ENCODE data around the gene TCN1. TPM values are rescaled to one million over a fixed set of nuclear protein-coding genes. Genes with fewer than 3 reads are reported as not detected.
"Not testable (repeated sequence)": the region's sequence is repeated elsewhere in the genome, so short reads cannot be mapped to it uniquely, and the experiment has no call there.

Gene TCN1
- total RNA-seq, 1 experiment from 2014 or later, result 1.7 TPM

DNA sequence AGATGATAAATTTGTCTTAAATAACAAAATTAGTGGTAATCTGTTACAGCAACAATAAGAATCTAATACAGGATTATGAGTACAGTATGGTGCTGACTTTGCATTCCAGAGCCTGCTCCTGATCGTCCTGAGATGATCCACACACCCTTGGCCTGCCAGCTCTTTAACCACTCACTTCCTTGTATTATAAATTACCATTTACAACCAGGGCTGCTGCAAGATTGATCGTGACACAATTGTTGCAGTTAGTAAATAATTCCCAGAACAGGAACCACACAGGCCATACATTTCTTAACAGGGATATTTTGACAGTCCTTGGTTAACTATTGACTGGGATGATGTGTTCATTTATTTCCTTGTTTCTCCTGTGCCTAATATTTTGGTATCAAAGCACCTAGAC, 17.2 kb downstream of the TCN1 start:
- no peaks in the 10 kb centered on the region for H3K79me2 ChIP-seq (ENCODE audit: insufficient read depth, low read length)
- ChIA-PET RAD21 (ENCODE audit: low non-redundant PET in 1 of 2, low total read pairs in 2 of 2, uncharacterized antibody in 2 of 2, unreplicated experiment in 2 of 2) (no interaction called here), POLR2A (no interaction called here), CTCF (no interaction called here)
- H3K36me3 ChIP-seq (ENCODE audit: control insufficient read depth in 1 of 2, insufficient read depth in 2 of 2, low read length in 2 of 2), result no peaks in the 10 kb centered on the region
- no peaks in the 10 kb centered on the region for H3K27me3 ChIP-seq (ENCODE audit: insufficient read depth, low read length)
- intact Hi-C loops (cut with micrococcal nuclease), result no loop called here
- ATAC-seq (no peak), DNase-seq (ENCODE audit: low read depth, low spot score) (no peak)
- no peaks in the 10 kb centered on the region for H3K9me3 ChIP-seq (ENCODE audit: control insufficient read depth in 1 of 2, insufficient read depth in 1 of 2, low read depth in 1 of 2, low read length in 2 of 2)
- H3K4me1 ChIP-seq (ENCODE audit: control insufficient read depth in 1 of 2, insufficient read depth in 2 of 2, low read length in 2 of 2), result no peaks in the 10 kb centered on the region; a peak in 1 of 4 replicates
- no peaks in the 10 kb centered on the region for H3K9me2 ChIP-seq (ENCODE audit: insufficient read depth)
- no peaks in the 10 kb centered on the region for H4K20me1 ChIP-seq (ENCODE audit: insufficient read depth)
- H3K9ac ChIP-seq (ENCODE audit: low read length), result no peak overlapping the region
- BruUV-seq (replicated peaks), result no TSS peak
- H3K4me3 ChIP-seq (replicated peaks in 1 of 2; ENCODE audit: low read depth in 1 of 2, low read length in 2 of 2), result no peak overlapping the region
- H3K4me2 ChIP-seq (ENCODE audit: low read length), result no peak overlapping the region
- no peak for TF ChIP-seq TCF7L2 (IDR thresholded peaks at IDR 0.05; ENCODE audit: borderline replicate concordance, extremely low read depth, insufficient read depth, insufficient read length)
- no peak overlapping the region for H2AFZ ChIP-seq (ENCODE audit: low read depth, low read length, poor library complexity, severe bottlenecking)
- no peak overlapping the region for H3K27ac ChIP-seq (ENCODE audit: low read depth, low read length)

DNA sequence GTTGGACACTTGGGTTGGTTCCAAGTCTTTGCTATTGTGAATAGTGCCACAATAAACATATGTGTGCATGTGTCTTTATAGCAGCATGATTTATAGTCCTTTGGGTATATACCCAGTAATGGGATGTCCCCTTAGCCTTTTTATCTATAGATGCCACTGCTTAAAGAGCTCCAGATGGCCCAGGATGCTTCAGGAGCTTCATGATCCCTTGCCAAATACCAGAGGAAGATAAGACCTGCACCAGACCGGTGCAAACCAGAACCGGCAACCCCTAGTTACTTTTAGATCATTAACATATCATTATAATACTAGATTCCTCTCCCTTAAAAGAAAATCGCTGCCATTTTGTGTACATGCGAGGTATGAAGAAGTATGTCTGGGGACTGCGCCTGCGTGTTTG, 17.8 kb downstream of the TCN1 start:
- DNase-seq (ENCODE audit: low read depth, low spot score); H3K27me3 ChIP-seq (ENCODE audit: insufficient read depth, low read length); H4K20me1 ChIP-seq (ENCODE audit: insufficient read depth); ATAC-seq; H3K4me2 ChIP-seq (ENCODE audit: low read length); BruUV-seq (replicated peaks); H3K9ac ChIP-seq (ENCODE audit: low read length); H3K4me1 ChIP-seq (ENCODE audit: control insufficient read depth in 1 of 2, insufficient read depth in 2 of 2, low read length in 2 of 2); H2AFZ ChIP-seq (ENCODE audit: low read depth, low read length, poor library complexity, severe bottlenecking); H3K4me3 ChIP-seq (replicated peaks in 1 of 2; ENCODE audit: low read depth in 1 of 2, low read length in 2 of 2); intact Hi-C loops (cut with micrococcal nuclease); CTCF ChIA-PET; H3K9me3 ChIP-seq (ENCODE audit: control insufficient read depth in 1 of 2, insufficient read depth in 1 of 2, low read depth in 1 of 2, low read length in 2 of 2); RAD21 ChIA-PET (ENCODE audit: low non-redundant PET in 1 of 2, low total read pairs in 2 of 2, uncharacterized antibody in 2 of 2, unreplicated experiment in 2 of 2); POLR2A ChIA-PET; H3K9me2 ChIP-seq (ENCODE audit: insufficient read depth); H3K36me3 ChIP-seq (ENCODE audit: control insufficient read depth in 1 of 2, insufficient read depth in 2 of 2, low read length in 2 of 2); H3K79me2 ChIP-seq (ENCODE audit: insufficient read depth, low read length); H3K27ac ChIP-seq (ENCODE audit: low read depth, low read length): not testable (repeated sequence)

DNA sequence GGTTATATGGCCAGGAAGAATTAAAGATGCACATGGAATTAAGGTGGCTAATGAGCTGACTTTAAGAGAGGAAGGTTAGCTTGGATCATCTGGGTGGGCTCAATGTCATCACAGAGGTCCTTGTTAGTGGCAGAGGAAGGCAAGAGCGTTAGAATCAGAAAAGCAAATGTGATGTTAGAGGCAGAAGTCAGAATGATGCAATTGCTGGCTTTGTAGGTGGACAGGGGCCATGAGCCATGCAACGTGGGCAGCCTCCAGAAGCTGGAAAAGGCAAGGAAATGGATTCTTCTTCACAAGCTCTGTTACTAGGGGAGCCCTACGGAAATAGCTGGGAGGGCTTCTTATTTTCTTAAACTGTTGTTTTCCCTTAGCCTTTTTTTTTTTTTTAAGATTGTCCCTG, 18.7 kb downstream of the TCN1 start:
- intact Hi-C loops (cut with micrococcal nuclease), result no loop called here

More for the DNA sequence above, 18.7 kb downstream of the TCN1 start:
- no peak overlapping the region for H3K27ac ChIP-seq (ENCODE audit: low read depth, low read length)
- ChIA-PET POLR2A (no interaction called here), CTCF (no interaction called here), RAD21 (ENCODE audit: low non-redundant PET in 1 of 2, low total read pairs in 2 of 2, uncharacterized antibody in 2 of 2, unreplicated experiment in 2 of 2) (no interaction called here)
- H2AFZ ChIP-seq (ENCODE audit: low read depth, low read length, poor library complexity, severe bottlenecking), result no peak overlapping the region
- H3K27me3 ChIP-seq (ENCODE audit: insufficient read depth, low read length), result no peaks in the 10 kb centered on the region
- ATAC-seq (no peak), DNase-seq (ENCODE audit: low read depth, low spot score) (no peak)
- no peak overlapping the region for H3K4me3 ChIP-seq (replicated peaks in 1 of 2; ENCODE audit: low read depth in 1 of 2, low read length in 2 of 2)
- no peak overlapping the region for H3K9ac ChIP-seq (ENCODE audit: low read length)
- H3K4me2 ChIP-seq (ENCODE audit: low read length), result no peak overlapping the region
- no peaks in the 10 kb centered on the region for H3K9me3 ChIP-seq (ENCODE audit: control insufficient read depth in 1 of 2, insufficient read depth in 1 of 2, low read depth in 1 of 2, low read length in 2 of 2)
- H3K36me3 ChIP-seq (ENCODE audit: control insufficient read depth in 1 of 2, insufficient read depth in 2 of 2, low read length in 2 of 2), result no peaks in the 10 kb centered on the region
- no peaks in the 10 kb centered on the region for H4K20me1 ChIP-seq (ENCODE audit: insufficient read depth)
- H3K9me2 ChIP-seq (ENCODE audit: insufficient read depth), result no peaks in the 10 kb centered on the region
- TF ChIP-seq ZFX (IDR thresholded peaks at IDR 0.05) (no peak), SP1 (IDR thresholded peaks at IDR 0.05; ENCODE audit: low read depth) (no peak), SRF (IDR thresholded peaks at IDR 0.05; ENCODE audit: low read depth) (no peak)
- BruUV-seq (replicated peaks), result no TSS peak
- H3K79me2 ChIP-seq (ENCODE audit: insufficient read depth, low read length), result no peaks in the 10 kb centered on the region
- no peaks in the 10 kb centered on the region; a peak in 1 of 4 replicates for H3K4me1 ChIP-seq (ENCODE audit: control insufficient read depth in 1 of 2, insufficient read depth in 2 of 2, low read length in 2 of 2)
